T follicular helper cell (primary cell): ENCODE results near the gene UCK1.

ENCODE experiments used
- DNase-seq: peaks from one replicate; pipeline ENCODE4 v3.0.0-alpha.2; 2020; ENCODE audit warnings: low read depth
- total RNA-seq, 2 experiments: gene quantifications; one replicate each; lab custom pipeline; 2026; lab: John Stamatoyannopoulos, UW

Gene UCK1
- 21.5 to 37.3 reads per million in 2 experiments for total RNA-seq

- peak; percentile 64 for DNase-seq
These were observed at the start of gene UCK1 for GRCh38 chr9:131530920-131531832. TSS of gene UCK1 (minus strand) at chr9:131531263. CDS start at chr9:131531174, 89 bp downstream.

DNA sequence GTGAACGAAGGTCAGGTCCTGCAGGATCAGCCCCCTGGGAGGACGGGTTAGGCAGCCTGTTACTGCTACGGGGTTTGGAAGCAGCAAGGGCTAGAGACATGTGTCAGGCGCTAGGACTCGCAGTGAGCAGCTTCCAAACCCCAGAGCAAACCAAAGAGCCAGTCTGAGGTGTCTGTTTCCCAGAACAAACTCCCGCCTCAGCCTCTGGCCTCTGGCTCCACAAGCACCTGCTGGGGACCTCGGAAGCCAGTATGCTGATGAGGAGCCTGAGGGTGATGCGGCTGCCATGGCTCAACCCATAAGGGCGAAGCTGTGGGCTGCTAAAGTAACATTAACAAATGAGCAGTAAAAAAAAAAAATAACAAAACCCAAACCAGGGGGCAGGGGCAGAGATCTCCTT is 49.3 kb upstream of the UCK1 start:
- no peak for DNase-seq

GRCh38 chr9:131579789-131580211 is 48.7 kb upstream of the UCK1 start:
- DNase-seq: no peak

DNA sequence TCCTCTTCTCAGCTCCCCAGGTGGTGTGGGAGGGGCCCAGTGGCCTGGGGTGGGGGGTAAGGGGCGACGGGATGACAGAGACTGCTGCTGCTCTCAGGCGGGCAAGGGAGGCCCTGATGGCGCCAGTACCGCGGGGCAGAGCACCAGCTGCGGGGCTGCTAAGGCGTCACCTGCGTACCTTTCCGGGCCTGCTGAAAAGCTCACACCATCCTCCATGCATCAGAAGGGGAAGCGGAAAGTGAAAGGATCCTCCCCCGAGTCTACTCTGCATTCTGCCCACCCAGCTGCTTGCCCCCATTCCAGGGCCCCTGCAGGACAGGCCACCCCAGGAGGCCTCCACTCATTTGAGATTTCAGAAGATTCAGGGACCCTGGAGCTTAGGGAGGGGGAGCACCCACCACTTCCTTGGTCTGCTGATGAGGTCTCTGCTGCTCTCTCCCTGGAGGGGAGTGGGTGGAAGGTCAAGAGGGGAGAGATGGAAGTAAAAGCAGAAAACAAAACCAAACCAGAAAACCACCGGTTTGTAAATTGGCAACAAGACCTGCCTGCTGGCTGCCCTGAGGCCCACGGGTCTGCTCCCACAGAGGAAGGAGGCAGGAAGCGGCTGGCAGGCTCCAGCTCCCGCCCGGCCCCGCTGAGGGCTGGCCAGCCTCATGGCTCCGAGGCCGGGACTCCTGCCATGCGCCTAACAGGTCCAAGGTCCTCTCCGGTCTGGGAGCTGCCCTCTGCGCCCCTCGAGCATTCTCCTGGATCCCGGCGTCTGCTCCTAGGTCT is 47.9 kb upstream of the UCK1 start:
- DNase-seq: peak; percentile 31

- no peak for DNase-seq
These were observed 47.0 kb upstream of the UCK1 start for GRCh38 chr9:131578021-131578420.

DNA sequence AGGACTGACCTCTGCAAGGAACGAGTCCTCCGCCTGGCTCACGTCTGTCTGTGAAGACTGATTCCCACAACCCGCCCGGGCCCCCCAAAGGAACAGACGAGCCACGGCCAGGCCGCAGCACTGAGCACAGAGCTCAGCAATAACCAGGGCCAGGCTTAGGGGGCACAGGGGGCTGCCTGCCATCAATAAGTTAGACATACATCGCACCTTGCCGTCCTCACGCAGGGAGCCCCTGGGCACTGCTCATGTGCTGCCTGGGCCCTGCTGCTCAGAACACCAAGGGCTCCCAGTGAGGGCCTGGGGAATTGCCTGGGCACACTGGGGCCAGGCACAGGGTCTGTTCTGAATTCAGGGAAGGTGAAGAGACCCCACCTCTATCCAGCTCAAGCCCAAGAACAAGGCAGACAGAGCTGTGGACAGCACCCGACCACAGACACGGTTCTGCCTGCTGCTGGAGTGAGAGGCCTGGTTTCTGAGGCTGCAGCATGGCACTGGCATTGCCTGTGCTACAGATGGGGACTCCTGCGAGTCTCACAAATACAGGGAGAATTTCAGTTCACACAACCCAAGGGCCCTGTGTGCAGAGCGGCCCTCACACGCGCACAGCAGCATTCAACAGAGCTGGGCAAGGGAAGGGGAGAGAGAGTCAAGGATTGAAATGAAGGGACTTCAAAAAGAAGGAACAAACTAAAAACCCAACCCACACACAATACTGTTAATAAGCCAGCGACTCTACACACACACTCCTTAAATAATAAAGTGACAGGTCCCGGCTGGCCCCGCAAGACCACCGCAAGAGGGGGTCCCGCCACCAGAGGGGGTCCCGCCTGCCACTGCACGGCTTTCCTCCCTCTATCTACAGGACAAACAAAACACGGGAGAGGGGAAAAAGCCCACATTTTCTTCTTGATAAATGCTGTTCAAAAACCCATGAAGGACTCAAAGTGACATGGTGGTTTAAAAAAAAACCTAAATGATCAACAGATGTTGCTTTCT is 46.2 kb upstream of the UCK1 start:
- no peak for DNase-seq

DNA sequence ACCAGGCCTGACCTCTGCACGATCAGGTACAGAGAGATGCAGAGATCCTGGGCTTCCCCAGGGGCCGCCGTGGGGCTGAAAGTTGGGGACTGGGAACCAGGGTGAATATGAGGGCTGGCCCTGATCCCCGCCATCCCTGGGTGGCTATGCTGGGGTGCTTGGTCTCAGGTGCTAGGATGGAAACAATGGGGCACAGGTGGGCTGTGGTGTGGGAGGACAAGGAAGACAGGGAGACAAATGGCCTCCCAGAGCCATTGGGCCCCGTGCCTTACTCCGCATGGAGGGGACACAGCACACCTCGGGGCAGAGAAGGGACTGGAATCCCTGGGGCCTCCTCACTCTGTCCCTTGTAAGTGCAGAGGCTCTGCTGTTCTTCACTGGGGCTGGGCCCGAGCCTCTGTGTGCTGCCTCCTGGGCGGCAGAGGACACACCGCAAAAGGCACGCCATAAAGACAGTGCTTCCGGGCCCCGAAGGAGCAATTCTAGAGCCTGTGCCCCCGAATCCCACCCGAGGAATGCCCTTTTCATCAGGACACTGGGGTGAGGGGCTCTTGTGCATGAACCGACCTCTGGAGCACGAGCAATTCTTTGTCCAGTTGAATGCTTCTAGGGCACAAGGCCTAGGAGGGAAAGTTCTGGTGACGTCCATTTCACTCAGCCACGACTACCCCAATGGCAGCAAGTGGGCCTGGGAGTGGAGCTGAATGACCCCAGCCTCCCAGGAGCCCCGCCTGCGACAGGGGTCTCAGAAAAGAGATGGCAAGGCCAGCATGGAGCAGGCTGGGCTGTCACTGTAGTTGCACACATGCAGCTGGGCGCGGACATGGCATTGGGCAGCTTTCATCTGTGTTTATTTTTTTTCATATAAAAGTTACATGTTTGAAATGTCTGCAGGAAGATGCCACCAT is 45.1 kb upstream of the UCK1 start:
- DNase-seq: no peak

- no peak for DNase-seq
These were observed 43.9 kb upstream of the UCK1 start for GRCh38 chr9:131574730-131575640.

DNA sequence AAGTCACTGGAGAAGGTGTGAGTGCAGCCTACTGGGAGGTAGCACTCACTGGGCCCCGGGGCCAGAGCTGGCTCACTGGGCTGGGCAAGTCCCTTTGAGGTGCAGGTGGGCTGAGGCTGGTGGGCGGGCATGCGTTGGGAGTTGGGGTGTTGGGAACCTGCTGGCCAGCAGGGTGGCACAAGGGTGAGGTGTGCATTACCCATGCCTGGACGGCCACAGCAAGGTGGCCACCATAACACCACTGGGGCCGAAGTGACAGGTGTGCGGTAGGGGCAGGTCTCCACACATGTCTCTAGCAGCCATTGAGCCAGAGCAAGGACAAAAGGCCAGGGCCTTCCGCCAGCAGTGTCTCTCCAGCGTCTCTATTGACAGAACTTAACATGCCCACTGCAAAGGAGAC is 36.8 kb upstream of the UCK1 start:
- DNase-seq: no peak

DNA sequence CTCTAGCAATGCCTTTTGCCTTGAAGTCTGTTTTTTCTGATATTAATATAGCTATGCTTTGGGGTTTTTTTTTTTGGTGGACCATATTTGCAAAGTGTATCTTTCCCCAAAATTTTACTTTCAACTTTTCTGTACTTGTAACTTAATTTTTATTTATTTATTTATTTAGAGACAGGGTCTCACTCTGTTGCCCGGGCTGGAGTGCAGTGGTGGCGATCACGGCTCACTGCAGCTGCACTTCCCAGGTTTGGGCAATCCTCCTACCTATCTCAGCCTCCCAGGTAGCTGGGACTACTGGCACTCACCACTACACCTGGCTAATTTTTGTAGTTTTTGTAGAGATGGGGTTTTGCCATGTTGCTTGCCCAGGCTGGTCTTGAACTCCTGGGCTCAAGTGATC is 35.1 kb upstream of the UCK1 start:
- DNase-seq: no peak

GRCh38 chr9:131565369-131565768 is 34.3 kb upstream of the UCK1 start:
- DNase-seq: no peak

DNA sequence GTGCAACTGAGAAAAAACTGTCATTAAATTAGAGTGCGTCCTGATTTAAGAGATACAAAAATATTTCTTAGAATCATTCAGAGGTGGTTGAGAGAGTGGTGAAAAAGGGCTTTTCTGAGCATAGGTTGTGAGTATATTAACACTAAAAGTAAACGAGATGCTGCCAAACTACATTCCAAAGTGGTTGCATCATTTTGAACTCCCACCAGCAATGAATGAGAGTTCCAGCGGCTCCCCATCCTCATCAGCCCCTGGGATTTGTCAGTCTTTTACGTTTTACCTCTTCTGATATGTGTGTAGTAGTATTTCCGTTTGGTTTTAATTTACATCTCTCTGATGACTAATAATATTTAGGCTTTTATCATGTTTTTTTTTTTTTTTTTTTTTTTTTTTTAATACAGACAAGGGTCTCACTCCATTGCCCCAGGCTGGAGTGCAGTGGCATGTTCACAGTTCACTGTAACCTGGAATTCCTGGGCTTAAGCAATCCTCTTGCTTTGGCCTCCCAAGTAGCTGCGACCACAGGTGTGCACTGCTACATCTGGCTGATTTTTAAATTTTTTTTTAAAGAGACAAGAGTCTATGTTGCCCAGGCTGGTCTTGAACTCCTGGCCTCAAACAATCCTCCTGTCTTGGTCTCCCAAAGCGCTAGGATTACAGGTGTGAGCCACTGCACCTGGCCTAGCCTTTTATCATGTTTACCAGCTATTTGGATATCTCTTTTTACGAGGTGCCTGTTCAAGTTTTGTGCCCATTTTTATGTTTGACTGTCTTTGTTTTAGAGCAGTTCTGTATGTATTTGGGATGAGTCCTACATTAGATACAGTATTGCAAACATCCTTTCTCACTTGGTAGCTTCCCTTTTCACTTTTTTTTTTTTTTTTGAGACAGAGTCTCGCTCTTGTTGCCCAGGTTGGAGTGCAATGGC is 31.2 kb upstream of the UCK1 start:
- no peak for DNase-seq

DNA sequence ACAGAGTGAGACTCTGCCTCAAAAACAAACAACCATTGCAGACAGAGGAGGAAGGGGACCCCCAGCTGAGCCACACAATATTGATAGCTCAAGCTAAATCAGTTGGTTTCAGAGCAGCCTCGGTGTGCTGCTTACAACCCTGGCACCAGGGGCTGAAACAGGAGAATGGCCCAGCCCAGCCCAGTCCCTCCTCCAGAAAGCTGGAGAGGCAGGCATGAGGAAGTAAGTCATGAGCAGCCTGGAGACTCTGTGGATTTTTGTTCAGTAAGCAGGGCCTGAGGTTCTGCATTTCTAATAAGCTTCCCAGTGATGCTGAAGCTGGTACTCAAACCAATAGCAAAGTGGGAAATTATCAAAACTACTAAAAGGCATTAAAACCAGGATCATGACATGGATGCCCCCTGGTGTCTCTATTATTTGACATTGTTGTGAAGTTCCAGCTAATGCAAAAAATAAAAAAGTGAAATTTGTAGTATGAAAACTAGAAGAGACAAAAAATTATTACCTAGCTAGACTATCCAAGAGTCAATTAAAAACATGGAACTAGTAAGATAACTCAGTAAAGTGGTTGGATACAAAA is 28.4 kb upstream of the UCK1 start:
- DNase-seq: no peak

DNA sequence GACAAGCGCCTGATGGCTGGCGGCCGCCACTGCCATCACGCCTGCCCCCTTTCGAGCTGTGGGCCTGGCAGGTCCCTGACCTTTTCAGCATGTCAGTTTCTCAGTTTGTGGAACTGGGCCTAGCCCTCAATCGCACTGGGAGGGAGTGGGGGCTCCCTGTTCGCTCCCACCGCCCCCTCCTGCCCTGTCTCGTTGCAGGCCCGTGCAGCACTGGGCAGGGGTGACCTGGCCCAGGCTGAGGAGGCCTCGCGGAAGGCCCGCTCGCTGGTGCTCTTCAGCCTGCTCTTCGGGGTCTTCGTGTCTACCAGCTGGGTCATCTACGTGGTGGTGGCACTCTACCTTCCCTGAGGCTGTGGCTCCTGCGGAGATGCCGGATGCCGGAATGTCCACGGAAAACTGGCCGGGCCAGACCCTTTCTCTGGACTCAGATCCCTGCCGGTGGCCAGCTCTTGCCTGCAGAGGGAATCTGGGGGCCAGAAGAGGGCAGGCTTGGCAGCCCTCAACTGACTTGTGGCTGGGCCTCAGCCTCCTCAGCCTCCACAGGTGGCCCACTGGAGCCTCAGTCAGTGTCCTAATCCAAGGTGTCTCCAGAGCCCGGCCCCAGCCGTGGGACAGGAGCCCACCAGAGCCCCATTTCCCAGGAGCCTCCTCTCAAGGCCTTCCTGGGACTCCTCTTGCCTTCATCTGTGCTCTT is 26.9 kb upstream of the UCK1 start:
- no peak for DNase-seq

DNA sequence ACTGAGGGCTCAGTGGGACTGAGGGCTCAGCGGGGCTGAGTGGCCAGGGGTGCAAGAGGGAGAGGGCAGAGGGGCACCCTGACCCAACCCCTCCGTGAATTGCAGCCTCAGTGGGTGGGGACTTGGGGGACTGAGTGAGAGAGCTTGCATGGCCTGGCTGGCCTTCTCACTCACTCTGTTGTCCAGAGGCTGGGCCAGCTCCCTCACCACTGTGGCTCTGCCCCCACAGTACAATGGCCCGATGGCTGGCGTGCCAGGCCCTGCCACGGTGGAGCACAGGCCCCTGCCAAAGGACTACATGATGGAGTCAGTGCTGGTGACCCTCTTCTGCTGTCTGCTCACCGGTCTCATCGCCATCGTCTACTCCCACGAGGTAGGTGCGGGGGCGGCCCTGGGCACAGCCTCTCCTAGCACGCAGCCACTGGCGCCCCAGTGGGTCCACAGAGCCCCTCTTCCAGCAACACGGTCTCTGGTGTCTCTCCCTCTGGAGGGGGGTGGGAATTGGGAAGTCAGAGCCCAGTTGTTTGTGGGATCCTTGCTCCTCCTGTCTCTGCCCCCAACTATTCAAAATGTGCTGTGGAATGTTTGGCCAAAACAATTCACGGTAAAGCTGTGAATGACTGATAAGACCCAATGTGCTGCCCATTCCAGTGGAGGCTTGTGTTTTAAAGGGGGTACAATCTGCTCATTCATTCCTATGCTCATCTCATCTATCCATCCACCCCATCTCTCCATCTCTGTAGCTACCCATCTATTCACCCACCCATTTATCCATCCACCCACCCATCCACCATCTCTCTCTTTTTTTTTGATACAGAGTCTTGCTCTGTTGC is 25.0 kb upstream of the UCK1 start:
- no peak for DNase-seq

- DNase-seq: no peak
These were observed 23.8 kb upstream of the UCK1 start for GRCh38 chr9:131554843-131555351.
